Stimulated activated CD8-positive, alpha-beta memory T cell treated with anti-CD3 and anti-CD28 coated beads, Interleukin-12 subunit alpha, Interleukin-12 subunit beta, amount 100 ng/mL, for 4 hours (primary cell): Measurements from ENCODE around the gene PLAC1.

Experiments used
- DNase-seq: peaks from one replicate; pipeline ENCODE4 v3.0.0-alpha.2; 2020; ENCODE audit warnings: low read depth

The PLAC1 gene

GRCh38 chrX:134588806-134589205 is 69.5 kb downstream of the PLAC1 start:
- no peak for DNase-seq

- no peak for DNase-seq
These were observed 77.4 kb downstream of the PLAC1 start for GRCh38 chrX:134580907-134581306.

DNA sequence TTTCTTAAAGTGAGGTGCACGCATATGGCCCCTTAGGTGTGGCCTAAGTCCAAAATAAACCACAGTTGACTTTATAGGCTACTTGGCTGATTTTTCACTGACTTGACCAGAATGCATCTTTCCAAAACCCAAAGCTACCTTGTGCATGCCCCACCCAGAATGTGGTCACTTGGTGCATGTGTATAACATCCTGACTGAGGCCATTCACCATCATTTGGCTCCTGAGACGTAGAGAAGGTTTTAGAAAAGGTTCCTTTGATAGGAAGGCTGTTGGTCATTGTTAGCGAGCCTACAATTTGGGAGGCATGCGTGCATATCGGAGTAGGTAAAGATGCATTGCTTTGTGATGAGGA is 84.6 kb downstream of the PLAC1 start:
- no peak for DNase-seq

DNA sequence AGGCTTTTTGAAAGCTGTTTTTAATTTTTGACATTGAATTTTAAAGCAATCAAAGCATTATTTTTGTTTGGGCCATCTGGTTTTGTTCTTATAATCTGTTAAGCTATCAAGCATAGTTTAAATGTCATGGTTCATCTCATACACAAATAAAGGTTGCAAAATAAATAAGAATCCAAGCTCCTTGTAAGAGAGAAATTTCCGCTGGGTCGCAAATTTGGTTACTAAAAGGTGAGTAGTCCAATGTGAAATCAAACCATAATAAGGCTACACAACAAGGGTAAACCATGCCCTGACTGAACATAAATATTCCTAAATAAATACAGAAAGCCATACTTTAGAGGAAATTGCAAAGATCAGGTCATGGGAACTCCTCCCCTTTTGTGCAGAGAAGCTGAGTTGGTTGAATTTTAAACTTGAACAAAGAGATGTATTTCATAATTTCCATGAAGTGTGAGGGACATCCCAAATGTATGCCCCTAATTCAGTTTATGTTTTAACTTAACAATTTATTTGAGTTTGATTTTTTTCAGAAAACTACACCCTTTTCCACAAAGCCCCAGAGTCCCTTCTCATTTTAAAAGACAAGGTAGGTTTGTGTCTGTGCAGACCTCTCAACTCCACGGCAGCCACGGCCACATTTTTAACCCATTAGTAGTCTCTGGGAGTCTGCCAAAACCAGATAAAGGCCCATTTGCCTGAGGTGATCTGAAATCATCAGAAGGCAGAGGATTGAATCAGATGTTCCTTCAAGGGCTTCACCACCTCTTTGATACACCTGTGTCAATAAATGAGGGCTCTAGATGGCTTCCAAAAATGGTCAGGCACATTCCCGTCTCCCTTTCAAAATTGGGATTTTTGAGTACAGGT is 85.2 kb downstream of the PLAC1 start:
- DNase-seq, result no peak

DNA sequence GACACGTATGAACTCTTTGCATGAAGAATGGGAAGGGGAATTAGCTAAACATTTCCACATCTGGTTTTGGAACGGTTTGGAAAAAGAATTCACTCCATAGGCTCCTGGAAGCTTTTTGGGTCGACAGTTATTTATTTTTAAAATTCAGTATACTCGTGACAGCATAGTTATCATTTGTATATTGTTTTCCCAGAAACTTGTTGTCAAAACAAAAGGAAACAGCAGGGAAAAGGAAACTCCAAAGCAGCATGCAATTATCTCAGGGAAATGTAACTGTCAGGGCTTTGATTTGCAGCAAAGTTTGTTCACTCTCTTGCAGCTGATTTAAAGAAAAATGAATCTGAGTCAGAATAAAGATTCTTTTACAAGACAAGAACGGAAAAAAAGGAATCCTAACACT is 86.5 kb downstream of the PLAC1 start:
- no peak for DNase-seq

DNA sequence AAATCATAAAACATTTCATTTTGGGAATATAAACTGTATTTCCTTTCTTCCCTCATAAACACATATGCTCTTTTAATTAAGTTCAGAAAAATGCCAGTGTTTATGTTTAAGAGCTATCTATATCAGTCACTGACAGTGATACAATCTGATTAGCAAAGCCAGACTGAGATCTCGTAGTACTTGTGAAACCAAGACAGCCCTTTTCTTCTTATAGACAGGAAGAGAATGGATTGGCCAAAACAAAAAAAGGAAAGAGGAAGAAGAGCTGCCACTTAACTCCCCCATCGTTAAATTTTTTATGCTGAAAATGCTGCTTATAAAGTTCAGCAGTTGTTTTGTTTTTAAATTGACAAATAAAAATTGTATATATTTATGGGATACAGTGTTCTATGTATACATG is 87.4 kb downstream of the PLAC1 start:
- no peak for DNase-seq

DNA sequence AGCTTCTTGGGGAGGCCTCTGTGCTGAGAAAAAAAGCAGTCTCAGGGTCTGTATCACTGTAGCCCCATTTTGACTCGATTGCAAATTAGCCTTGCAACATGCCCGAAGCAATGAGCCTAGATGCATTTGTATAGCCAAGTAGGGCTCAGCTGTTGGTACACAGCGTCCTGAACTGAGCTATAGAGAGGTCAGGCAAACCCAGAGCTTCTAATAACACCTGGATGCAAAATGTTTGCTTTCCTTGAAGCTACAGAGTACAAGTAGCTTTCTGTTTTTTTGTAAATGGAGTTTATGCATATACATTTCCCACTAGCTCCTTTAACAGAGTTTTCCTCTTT is 87.8 kb downstream of the PLAC1 start:
- no peak for DNase-seq

- no peak for DNase-seq
These were observed 89.0 kb downstream of the PLAC1 start for GRCh38 chrX:134569306-134569705.

DNA sequence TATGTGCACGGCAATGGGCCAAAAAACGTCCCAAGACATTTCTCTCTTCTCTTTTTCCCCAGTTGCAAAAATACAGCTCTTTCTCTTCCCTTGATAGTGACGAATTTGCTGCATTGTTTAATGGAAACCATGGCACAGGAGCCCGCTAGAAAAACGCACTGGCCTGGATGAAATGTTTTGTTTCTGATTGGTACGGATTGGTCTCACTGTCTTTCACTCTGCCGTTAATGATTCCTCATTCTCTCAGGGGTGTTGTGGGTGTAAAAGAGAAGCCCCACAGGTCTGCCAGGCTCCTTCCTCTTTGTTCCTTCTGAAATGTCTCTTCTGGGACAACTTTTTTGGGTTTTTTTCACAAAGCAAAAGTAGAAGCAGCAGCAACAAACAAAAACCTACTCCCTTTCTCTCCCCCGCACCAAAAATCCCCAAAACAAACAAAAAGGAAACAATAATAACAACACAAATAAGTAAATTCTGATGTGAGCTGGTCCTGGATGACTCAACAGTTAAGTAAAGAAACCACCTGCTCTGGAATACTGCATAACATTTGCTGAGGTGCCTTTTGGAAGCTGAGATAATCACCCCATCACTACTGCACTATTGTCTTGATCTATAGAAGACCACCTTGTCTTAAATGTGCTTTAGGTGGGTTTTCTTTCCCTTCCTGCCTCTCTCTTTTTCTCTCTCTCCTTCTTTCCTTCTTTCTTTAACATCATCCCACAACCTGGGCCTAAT is 89.8 kb downstream of the PLAC1 start:
- DNase-seq, result no peak

DNA sequence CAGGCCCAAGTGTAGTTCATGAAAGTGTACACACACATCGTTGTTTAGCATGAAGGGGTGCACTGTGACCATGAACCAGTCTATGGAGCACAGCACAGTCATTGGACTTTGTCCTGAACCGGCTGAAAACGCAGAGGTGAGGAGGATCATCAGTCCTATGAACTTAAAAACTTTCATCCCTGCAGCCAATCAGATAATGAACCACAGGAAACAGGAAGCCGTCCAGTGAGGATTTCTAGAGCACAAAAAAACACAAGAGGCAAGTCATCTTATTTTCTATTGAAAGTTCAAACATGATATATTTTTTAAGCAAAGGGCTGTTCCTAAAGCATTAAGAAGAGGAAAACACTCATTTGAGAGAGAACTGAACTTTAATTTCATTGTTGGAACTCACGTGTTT is 91.8 kb downstream of the PLAC1 start:
- no peak for DNase-seq

GRCh38 chrX:134562002-134562401 is 96.3 kb downstream of the PLAC1 start:
- DNase-seq, result no peak

DNA sequence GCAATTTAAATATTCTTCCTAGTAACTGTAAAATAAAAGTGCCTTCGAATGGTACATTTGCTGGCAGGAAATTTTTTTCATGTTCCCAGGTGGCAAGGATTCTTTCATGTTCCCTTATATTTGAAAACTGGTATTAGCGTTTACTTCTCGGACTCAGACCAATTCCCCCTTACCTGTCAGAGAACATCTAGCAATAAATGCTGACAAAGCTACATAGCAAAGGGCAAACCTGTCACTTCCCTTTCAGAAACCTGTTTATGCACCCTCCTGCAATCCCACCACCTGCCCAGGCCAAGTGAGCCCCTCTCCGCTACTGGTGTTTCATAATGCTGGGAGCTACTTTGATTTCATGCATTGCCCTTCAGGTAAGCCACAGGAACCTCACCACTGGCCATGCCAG is 100.1 kb downstream of the PLAC1 start:
- DNase-seq, result no peak

DNA sequence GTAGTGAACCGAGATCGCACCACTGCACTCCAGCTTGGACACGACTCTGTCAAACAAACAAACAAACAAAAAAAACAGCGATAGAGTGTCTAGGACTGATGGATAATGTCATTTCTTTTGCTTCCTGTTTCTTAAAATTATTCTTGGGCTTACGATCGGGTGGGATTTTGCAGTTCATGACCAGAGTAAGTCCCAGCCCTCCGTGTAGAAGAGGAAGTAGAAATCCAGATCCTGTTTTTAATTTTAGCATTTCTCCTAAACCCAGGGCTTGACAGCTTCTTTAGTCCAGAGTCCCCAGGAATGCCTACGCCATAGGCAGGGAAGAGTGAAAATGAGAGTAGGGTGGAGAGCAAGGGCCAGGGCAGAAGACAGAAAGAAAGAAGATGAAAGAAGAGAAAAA is 104.0 kb downstream of the PLAC1 start:
- DNase-seq, result no peak

- DNase-seq, result no peak
These were observed 105.9 kb downstream of the PLAC1 start for GRCh38 chrX:134552351-134552750.

- DNase-seq, result no peak
These were observed 106.8 kb downstream of the PLAC1 start for GRCh38 chrX:134551376-134552048.

DNA sequence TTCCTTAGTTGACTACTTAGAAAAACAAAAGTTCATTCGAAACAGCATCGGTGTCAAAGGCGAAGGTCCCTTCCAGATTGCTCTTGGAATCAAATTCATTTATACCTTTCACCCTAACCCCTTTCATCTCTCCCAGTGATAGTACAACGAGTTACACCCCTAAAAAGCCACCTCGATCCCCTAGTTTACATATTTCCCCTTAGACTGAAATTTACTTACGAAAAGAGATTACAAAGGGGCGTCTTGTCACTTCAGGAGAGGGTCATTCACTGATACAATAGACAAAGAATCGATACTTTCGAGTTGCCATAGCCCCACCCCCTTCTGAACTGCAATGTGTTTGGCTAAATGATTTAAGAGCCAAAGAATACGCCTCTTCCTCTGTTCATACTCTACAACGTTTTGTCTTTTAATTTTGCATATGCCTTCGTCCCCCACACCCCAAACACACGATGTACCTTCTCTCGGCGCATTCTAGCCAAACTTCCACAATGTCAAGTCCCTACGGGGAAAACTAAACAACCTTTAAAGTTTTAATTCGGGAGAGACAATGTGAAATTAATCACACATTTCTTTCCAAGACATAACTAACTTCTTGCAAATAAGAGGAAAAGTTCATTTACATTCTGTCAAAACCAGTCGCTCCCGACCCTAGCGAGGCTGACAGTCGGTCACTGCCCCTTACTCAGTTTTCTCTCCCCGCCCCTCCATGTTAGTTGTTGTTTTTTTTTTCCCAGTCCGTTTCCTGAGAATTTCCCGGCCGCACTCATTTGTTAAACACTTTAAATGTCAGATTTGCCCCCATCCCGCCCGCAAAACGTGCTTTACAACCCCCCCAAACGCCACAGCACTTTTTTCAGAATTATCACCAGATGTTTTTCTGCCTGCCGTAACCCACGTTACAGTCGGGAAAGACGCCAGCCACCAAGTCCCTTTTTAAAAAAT is 109.7 kb downstream of the PLAC1 start:
- no peak for DNase-seq

DNA sequence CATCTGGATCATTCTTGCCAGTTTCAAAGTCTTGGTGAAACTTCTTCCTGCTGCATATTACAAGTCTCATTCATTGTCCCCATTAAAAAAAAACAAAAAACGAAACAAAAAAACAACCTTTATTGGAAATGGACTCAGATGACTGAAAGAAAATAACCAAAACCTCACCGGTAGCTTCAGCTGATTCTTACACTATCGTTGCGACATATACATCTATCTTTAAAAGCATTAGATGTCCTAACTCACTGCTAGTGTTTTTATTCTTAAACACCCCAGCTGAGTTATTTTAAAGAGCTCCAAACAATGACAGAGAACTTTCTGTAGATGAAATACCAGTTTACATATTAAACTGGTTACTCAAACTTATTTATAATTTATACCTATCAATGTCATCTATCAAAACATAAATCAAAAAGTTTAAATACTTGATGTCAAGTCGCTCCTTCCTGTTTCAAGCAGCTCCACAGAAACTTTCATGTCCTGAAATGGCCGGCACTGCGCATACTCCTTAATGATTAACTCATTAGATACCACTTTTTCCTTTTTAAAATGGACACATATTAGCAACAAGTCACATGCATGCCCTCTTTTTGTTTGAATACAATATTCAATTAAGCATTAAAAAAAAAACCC is 111.1 kb downstream of the PLAC1 start:
- DNase-seq, result no peak

DNA sequence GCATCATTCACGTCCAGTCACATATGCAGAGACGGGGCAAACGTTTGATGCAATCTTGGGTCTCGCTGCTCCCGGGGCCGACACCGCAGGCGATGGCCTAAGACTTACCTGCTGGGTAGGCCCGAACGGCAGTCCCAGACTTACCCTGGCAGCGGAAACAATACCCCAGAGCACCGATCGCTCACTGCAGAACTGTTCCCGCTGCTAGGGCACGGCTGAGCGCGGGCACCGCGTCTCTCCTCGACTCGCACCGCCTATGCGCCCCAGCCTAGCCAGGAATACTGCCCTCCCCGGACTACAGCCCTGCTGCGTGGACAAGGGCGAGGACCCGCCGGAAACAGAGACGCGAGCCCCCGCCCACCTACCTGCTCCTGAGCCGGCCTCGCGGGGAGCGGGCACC is 112.1 kb downstream of the PLAC1 start:
- DNase-seq, result no peak

DNA sequence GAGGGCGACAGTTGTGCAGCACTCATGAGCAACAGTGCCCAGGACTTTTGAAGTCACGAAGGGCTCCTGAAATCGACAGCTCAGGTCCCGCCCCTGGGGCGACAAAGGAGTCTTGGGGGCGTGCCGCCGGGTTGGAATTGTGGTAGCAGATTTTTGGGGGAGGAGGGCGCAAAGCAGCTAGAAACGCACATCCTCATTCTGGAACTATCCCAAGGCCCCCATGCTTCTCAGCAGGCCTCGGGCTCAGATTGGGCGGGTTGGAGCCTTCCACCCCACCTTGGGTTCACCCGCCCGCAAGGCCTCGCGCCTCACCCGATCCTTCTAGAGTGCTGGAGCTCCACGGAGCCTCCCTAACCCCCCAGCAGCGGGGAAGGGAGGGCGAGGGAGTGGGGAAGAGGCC is 112.8 kb downstream of the PLAC1 start:
- no peak for DNase-seq

DNA sequence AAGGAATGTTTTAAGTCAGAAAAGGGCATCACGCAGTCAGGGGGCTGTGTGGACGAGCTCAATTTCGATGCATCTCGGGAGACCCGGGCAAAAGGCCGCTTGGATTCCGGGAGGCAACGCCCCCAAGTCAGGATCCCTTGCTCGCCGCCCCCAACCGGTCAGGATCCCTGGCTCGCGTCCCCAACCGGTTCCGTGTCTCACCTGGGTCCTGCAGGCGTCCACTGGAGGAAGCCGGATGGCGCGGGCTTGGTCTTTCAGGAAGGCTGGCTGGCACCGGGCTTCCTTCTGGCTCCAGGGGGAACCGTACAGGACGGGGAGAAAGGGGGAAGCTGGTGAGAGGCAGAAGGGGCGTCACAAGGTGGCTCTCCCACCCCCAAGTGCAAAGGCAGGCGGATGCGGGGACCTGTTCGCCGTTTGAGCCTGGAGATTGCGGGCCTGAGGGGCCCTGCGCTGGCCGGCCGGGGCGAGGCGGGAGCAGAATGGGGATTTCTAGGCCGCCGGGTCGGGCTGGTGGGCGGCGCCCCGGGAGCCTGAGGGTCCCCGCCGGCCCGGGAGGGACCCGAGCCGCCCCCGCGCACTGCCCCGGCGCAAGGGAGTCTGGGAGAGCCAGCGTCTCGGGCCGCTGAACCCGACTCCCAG is 113.6 kb downstream of the PLAC1 start:
- DNase-seq, result no peak

GRCh38 chrX:134544135-134544512 is 114.1 kb downstream of the PLAC1 start:
- no peak for DNase-seq
